Measurements from ENCODE around the gene NPRL2.
"Not testable (repeated sequence)": the region's sequence is repeated elsewhere in the genome, so short reads cannot be mapped to it uniquely, and the experiment has no call there.

NPRL2 gene

GRCh38 chr3:50316657-50317242, 33.8 kb downstream of the NPRL2 start:
- DNase-seq (ENCODE audit: extremely low read depth in 1 of 2, low read depth in 1 of 2), result peak; percentile 57 to 61

DNA sequence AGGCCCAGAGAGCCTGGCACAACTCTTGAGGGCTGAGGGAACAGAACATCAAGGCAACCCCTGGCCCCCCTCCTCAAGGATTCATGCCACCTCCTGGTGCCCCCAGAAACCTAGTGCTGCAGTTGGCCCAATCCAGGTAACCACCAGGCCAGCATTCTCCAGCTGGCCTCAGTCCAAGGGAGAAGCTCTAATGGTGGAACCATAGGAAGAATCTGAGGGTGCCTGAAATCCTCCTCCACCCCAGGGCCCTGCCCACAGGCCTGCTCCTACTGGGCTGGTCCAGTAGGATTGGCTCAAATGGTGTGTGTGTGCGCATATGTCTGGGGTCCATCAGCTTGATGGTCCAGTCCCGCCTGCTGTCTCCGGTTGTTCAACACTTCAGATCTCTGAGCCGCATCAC, 35.8 kb downstream of the NPRL2 start:
- DNase-seq (ENCODE audit: extremely low read depth in 1 of 2, low read depth in 1 of 2), result no peak

- DNase-seq (ENCODE audit: extremely low read depth in 1 of 2, low read depth in 1 of 2), result no peak
Measured at GRCh38 chr3:50314342-50314741, 36.2 kb downstream of the NPRL2 start.

DNA sequence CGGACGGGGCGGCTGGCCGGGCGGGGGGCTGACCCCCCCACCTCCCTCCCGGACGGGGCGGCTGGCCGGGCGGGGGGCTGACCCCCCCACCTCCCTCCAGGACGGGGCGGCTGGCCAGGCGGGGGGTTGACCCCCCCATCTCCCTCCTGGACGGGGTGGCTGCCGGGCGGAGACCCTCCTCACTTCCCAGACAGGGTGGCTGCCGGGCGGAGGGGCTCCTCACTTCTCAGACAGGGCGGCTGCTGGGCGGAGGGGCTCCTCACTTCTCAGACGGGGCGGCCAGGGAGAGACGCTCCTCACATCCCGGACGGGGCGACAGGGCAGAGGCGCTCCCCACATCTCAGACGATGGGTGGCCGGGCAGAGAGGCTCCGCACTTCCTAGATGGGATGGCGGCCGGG, 38.5 kb downstream of the NPRL2 start:
- not testable (repeated sequence) for DNase-seq (ENCODE audit: extremely low read depth in 1 of 2, low read depth in 1 of 2)

DNA sequence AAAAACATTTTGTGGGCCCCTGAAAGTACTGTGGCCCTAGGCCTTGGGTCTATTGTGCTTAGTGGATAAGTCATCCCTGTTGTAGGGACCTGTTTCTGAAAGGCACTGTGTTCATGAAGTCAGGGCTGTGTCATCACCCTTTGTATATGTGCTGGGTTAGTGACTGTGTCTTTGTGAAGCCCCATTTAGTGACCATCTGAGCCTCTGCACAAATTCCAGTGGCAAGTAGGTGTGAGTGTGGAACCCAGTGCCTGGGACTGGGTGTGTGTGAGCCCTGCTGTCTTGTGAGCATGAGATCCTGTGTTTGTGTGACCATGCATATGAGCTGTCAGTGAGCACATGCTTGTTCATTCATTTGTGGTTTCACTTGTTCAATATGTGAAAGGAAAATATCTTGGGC, 46.0 kb downstream of the NPRL2 start:
- no peak for DNase-seq (ENCODE audit: extremely low read depth in 1 of 2, low read depth in 1 of 2)

GRCh38 chr3:50303013-50303815, 47.4 kb downstream of the NPRL2 start, which contains the start of gene HYAL1:
Gene HYAL1, minus strand, starts transcription at chr3:50303574. Its CDS starts 618 bp downstream, at chr3:50302956.
- DNase-seq (ENCODE audit: extremely low read depth in 1 of 2, low read depth in 1 of 2), result no peak

DNA sequence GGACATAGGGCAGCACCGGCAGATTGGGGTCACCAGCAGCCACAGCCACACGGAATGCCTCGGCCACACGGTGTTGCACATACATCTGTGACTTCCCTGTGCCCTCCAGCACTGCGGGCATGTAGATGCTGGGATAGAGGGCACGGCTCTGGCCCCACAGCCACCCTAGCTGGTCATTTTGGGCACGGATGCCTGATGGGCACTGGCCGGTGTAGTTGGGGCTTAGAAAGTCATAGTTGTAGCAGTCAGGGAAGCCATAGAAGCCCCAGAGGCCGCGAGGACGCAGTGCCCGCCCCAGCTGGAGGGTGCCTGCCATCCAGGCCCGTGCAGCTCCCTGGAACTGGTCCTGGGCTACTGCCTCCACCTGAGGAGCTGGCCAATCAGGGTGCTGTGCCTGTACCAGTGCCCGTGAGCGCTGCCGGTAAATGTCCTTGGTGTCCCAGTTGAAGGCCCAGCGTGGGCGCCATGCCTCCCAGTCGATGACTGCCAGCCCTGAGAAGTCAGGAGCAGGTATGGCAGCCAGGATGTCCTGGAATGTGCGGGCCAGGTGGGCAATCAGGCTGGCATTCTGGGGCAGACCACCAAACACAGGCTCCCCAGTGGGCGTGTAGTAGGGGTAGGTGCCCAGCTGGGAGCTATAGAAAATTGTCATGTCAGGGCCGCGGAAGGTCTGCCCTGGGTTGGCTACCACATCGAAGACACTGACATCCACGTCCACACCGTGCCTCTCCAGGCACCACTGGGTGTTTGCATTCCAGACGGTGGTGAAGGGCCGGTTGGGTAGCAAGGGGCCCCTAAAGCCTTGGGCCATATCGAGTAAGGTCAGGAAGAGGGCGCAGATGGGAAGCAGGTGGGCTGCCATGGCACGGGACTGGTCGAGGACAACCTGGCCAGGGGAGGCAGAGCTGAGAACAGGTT, 48.2 kb downstream of the NPRL2 start:
- DNase-seq (ENCODE audit: extremely low read depth in 1 of 2, low read depth in 1 of 2), result no peak

- DNase-seq (ENCODE audit: extremely low read depth in 1 of 2, low read depth in 1 of 2), result no peak
Measured at GRCh38 chr3:50300681-50301254, 49.8 kb downstream of the NPRL2 start.

DNA sequence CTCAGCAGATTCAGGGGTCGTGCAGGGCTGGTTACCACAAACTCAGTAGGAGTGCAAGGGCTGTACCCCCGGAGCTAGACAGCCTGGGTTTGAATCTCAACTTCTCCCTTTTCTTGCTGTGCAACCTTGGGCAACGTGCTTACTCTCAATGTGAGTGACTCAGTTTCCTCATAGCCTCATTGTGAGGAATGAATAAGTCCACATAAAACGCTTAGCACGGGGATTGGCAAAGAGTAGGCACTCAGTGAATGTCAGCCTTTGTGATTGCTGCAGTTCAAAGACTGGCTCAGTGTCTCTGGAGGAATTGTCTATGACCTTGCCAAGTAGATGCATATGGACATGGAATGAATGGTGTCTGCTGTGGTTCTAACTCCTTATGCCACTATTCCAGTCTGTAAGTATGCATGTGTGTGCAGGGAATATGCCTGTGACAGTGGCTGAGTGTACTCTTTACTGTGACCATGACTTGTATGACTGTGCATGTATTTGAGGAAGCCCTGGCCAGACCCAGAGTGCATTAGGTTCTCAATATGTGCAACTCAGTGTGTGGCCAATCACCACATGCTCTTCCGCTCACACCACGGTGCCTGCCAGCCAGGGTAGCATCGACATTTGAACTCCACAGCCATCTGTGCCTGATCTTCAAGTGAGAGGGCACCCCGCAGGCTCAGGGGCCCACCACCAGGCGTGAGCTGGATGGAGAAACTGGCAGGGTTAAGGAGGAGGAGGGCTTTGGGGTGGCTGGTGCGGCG, 50.5 kb downstream of the NPRL2 start:
- DNase-seq (ENCODE audit: extremely low read depth in 1 of 2, low read depth in 1 of 2), result no peak

- DNase-seq (ENCODE audit: extremely low read depth in 1 of 2, low read depth in 1 of 2), result no peak
Measured at GRCh38 chr3:50299638-50299928, 51.0 kb downstream of the NPRL2 start.

DNA sequence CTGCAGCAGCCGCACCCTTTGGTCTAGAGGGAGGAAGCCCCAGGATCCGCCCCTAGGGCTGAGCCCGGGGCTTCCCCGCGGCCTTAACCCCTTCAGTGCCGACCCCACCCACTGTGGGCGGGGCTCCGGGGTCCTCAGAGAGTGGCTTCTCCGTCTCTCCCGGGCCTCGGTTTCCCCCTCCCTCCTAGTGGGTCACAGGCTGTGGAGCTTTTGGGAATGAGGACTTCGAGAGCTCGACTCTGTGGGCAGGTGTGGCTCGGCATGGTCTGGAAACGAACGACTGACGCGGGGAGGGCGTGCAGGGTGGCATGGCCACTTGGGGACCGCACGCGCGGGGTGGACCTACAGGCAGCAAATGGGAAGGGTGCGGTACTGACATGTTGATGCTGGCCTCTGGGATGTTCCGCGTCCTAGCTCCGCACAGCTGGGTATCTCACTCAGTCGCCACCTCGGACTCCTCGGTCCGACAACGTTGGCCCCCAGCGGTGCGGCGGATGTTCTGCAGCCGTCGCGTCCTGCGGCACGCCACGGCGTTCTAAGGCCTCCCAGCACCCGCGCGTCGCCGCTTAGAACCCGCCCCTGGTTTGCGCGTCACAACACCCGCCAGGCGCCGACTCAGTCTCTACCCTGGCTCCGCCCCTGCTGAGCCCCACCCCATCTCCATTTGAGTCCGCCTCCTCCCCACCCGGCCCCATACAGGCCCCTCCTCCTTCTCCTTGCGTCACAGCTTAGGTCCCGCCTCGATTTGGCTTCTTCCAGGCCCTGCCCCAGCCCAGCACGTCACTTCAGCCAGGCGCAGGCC, 51.5 kb downstream of the NPRL2 start, which contains the start of the genes HYAL3 and NAA80:
Gene HYAL3 (minus strand): TSS at position 570 of the 802 bp plus-strand sequence. CDS start 3,803 bp downstream, outside the sequence.
Gene NAA80 (minus strand): TSS at position 570 of the 802 bp plus-strand sequence. CDS start 1,942 bp downstream, outside the sequence.
- peak; percentile 97 to 99 for DNase-seq (ENCODE audit: extremely low read depth in 1 of 2, low read depth in 1 of 2)

DNA sequence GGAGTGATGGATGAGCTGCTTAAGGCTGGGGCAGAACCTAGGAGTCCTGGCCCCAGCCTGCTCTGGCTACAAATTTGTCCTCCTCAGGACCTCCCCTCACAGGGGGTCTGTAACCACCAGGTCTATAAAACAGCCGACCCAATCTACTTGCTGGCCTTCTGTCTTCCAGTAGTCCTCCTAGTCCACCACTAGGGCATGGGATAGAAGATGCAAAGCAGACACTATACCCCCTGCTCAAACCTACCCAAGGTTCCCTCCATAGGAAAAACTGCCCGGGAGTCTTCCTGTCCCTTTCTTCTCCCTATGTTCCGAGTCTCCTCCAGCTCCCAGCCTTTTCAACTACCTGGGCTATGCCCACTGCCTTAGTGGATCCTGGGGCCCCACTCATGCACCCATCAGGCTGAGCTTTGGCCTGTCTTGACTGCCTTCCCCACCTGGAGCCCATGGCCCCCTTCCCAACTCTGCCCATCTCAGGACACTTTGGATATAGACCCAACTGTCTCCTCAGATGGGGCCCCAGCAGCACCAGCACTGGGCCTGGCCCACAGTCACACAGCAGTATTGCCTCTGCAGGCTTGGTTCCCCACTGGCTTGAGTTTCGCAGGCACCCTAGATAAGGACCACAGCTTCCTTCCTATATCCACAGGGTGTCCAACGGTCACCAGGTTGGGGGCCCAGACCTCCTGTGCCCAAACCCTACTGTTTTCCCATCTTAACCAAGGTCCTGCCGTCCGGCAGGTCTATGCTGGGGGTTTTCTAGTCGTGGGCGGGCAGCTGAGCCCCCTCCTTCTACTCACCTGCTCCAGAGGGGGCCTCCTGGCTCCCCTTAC, 52.5 kb downstream of the NPRL2 start:
- no peak for DNase-seq (ENCODE audit: extremely low read depth in 1 of 2, low read depth in 1 of 2)

GRCh38 chr3:50297384-50297775, 53.2 kb downstream of the NPRL2 start:
- DNase-seq (ENCODE audit: extremely low read depth in 1 of 2, low read depth in 1 of 2), result no peak
